DMS 273 treated with DMSO at 0.1 percent for 48 hours (cell line): ENCODE results near the gene FGA.

ENCODE experiments used
- DNase-seq: peaks from one replicate; lab custom pipeline; 2025; lab: John Stamatoyannopoulos, UW

Gene FGA

DNA sequence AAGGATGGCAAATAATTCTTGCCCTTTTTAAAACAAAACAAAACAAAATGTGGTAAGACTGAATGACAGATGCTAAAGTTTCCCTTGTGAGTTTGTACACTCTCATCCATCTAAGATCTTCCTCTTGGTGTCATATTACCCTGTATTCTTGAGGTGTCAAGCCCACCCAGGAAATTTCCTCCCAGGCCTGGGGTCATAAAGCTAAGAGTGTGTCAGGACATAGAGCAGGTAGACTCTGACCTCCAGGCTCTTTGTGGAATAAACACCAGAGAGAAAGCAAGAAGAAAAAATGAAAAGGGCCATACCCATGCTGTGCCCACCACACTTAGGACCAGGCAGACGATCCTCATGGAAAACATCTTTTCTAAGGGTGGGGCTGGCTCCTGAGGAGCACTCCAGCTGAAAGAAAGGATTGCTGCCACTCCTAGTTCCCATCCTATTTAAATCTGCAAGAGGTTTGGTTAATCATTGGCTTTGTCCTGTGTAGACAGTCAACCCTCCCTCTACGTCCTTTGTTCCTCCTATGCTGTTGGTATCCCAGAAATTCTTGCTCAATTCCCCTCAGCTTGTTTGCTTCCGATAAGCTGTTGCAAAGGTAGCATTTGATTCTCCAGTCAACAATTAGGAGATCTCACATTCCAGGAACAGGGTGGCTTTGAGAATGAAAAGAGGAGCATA is at the start of gene FGA:
Gene FGA, minus strand, starts transcription at position 414 of the 678 bp plus-strand sequence. Its CDS starts 55 bp downstream, at position 359.
- DNase-seq = no peak

DNA sequence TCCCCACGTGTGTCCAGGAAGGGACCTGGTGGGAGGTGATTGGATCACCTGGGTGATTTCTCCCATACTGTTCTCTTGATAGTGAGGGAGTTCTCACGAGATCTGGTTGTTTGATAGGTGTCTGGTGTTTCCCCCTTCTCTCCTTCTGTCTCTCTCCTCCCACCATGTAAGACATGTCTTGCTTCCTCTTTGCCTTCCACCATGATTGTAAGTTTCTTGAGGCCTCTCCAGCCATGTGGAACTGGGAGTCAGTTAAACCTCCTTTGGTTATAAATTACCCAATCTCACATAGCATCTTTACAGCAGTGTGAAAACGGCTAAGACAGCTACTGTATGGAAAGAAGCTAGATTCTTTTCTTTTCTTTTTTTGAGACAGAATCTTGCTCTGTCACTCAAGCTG is 43.5 kb upstream of the FGA start:
- no peak for DNase-seq

DNA sequence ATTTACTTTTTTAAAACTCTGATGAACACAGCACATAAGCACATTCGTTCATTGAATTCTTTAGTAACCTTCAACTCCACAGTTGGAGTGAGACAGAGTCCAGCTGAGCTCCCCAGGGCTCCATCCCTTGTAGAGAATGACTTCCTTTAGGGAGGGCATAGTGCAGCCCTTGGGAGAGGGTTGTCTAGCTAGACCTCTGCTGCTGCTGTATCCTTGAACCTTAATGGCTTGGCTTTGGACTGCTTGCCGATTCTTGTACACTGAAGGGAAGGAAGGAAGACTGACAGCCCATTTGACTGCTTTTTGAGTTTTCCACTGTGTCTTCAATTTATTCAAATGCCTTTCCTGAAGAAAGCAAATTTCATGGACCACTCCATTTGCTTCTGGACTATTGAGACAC is 41.3 kb upstream of the FGA start:
- no peak for DNase-seq

DNA sequence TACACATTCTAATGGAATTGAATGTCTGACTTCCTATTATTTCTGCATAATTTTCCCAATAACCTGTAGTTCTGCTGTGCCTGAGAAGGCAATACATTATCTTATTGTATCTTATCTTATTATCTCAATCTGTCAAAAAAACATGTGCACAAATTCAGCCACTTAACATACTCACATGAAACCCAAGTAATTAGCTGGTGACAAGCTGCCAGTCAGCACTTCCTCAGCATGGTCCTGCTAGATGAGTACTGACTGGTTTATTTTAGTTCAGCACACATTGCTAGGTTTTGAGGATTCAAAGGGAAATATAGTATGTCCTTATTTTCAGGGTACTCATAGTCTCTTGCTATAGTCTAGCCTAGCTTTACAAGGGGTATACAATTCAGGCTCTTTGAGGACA is 39.8 kb upstream of the FGA start:
- no peak for DNase-seq

DNA sequence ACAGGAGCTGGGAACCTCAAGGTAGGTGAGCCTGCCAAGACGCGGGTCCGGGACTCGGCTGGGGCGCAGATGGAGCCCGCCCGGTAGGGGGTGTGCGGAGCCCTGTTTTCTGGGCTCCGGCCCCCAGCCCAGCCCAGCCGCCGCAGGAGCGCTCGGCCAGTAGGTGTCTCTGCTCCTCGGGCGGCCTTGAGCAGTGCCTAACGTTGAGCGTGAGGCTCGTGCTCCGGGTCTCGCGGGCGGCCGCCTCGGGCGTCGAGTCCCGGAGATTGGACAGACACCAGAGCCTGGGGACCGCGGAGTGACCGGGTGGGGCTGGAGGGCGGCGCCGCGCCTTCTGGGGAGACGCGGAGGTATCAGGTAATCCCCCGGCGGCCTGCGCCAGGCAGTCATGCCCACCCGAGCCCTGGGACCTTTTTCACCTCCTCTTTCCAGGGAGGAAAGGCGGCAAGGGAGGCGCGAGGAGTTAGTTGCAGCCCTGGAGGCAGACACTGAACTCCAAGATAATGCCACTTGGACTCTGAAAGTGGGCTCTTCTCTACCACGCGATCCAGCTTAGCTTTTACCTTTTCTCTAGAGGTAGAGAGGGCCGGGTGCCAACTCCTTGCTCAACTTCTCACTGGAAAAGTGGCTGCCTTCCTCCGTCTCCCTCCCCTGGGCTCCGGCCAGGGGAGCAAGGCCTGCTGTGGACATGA is 36.4 kb upstream of the FGA start:
- DNase-seq = no peak

DNA sequence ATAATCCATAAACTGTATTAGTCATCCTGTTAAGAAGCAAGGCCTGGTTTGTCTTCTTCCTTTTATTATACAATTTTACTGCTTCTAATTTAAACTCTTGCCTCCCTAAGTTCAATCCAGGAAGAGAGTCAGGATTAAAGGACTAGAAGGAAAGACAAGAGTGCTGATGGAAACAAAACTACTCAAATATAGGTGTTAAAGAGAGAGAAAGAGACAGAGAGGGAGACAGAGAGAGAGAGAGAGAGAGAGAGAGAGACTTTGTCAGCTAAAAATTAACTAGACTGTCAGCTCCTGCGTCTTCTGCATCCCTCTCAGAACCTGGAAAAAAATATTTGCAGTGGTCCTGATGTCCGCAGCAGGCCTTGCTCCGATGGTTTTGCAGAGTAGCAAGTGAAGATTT is 35.4 kb upstream of the FGA start:
- no peak for DNase-seq

DNA sequence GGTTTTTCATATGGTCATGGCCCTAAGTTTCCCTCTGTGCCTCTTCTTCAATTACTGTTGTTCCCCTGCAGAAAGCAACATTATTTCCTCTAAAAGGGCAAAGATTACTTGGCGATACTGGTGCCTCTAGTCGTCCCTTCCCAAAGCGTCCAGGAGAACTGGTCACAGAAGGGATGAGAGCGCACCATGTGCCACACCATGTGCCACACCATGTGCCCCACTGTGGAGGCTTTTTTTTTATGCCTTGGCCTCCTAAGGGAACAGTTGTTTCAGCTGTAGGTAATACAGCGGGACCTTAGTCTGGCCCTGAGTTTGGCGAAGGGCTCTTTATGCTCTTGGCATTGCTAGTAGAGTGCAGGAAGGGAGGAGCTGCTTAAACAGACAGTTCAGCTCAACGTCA is 33.5 kb upstream of the FGA start:
- DNase-seq = no peak

DNA sequence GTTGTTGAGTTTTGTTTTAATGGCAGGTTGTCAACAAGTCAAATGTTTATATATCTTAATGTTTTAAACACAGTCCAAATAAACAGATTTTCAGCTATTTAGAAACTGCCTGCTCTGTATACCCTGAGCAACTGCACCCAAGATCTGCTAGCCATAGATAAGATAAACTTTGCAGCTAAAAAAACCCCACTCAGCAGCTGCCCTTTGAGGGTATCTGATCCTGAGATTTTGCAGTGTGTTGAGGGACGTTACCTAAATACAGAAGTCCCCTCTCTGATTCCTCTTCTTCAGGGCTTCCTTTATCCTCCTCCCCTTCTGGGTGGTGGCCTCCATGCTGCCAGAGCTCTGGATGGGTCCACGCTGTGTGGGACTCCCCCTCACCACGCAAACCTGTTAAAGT is 32.9 kb upstream of the FGA start:
- no peak for DNase-seq

DNA sequence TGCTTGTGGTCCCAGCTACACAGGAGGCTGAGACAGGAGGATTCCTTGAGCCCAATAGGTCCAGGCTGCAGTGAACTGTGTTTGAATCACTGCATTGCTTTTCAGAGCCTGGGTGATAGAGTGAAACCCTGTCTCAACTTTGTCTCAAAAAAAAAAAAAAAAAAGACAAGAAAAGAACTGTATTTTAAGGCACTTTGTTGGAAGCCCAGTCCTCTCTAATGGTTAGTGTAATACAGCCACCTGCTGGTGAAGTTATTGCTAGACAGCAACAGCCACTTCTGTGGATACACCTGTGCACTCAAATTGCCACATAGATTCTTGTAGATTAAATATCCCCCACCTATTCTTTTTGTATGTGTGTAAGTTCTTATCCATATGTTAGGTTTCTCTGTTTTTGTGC is 32.1 kb upstream of the FGA start:
- DNase-seq = no peak

DNA sequence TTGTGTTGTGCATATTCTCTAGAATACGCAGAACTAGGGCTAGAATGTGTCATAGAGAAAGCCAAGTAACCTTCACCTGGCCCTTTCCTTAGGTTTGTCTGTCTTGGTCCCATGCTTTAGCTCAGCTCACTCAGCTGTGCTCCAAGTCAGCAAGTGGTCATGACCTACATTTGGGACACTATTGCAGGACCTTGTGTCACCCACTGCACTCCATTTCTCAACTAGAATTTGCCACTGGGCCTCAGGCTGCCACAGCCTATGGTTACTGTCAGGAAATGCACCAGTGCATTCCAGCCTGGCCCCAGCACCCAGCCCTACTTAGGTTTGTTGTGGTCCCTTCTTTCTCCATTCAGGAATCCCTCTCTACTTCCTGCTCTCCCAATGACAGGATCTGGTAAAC is 29.6 kb upstream of the FGA start:
- no peak for DNase-seq

DNA sequence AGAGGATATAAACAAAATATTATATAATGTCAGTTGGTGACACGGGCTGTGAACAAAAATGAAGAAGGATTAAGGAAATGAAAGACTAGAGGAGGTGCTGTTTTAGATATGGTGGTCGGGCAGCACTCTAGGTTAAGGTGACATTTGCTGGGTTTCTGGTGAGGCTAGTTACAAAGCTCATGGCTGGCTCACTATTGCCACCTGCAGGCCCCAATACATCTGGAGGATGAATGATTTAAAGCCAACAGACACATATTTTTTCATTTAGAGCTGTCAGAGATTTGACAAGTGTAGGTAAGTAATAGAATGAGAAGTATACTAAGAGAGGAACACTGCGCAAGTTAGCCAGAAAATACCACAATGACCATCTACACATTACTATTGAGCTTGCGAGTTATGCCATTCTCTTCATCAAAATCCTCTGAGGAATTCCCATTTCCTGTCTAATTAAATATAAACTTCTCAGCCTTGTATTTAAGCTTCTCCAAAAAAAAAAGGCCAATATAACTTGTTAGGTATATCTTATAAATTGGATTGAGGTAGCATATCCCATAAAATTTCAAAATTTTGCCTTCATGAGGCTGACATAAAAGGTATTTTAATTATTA is 28.3 kb upstream of the FGA start:
- DNase-seq = no peak

DNA sequence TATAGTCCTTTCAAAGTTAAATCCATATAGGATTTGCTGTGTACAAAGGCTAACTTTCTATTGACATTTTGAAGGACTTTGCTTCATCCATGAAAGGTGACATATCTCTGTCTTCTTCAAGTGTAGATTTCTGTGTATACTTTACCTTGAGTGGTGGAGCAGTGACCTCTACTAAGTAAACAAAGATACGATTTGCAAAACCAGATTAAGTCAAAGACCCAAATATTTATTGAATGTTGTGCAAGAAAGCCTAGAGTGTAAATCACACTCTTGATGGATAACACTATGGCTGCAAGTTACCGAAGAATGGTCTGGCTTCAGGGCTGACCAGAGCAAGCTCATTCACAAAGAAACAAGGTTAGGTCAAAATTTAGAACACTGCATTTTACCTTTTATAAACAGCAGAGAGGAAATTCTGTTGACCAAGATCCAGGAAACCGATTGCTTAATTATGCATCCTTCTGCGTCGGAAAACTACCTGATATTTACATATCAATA is 27.3 kb upstream of the FGA start:
- DNase-seq = no peak

DNA sequence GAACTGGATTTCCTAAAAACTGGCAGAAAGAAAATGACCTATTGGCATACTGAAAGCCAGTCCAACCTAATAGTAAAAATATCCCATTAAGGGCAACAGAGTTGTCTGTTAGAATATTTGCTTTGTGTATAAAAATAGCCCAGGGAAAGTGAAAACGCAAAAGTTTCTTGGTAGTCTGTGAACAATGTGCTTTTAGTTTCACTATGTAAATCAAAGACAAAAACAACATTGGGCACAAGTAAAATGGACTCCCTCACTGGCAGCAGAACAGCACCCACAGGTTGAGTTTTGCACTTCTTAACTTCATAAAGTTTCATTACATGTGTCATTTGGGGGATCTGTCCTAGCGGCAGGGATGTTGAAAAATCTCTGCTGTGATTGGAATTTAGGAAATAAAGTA is 26.2 kb upstream of the FGA start:
- DNase-seq = no peak

DNA sequence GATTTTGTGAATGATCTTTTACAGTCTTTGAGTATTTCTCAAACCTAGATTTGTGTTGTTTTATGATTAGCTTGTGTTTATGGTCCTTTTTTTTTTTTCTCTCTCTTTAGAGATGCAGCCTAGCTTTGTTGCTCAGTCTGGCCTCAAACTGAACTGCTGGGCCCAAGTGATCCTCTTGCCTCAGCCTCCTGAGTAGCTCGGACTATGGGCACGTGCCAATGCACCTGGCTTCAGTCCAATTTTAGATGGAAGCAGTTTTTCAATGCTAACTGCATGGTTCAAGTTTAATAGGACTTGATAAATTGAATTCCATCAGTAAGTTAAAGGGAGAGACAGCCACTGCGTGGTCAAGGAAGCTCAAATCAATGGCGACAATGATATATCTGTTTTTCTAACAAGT is 25.7 kb upstream of the FGA start:
- no peak for DNase-seq

DNA sequence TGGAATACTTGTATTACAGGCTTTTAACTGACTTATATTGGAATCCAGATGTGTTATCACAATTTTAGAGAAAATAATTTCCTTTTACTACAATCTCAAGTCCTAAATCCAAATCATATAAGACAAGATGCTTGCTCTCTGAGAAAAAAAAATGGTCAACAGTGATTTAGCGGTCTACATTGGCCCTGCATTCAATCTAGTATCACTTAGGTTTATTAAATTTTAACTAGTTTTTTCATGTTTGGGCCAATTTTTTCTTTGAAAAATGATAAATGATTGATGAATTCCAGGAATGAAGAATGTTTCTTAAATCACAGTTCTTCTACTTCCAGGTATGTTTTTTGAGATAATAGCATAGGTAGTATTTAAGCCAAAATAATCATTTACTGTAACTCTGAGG is 24.7 kb upstream of the FGA start:
- no peak for DNase-seq

DNA sequence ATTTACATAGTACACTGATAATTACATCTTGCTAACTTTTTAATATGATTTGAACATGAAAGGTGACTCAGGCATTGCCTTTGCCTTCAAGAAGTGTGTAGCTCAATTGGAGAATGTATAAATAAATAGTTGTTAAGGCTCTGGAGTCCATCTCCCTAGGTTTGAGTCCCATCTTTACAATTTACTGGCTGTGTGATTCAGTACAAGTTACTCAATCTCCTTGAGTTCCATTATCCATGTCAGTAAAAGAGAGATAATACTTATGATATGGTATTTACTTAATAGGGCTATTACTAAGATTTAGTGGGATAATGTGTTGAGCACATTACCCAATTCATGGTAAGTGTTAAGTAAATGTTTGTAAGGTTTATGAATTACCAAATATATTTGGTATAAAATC is 23.8 kb upstream of the FGA start:
- no peak for DNase-seq

DNA sequence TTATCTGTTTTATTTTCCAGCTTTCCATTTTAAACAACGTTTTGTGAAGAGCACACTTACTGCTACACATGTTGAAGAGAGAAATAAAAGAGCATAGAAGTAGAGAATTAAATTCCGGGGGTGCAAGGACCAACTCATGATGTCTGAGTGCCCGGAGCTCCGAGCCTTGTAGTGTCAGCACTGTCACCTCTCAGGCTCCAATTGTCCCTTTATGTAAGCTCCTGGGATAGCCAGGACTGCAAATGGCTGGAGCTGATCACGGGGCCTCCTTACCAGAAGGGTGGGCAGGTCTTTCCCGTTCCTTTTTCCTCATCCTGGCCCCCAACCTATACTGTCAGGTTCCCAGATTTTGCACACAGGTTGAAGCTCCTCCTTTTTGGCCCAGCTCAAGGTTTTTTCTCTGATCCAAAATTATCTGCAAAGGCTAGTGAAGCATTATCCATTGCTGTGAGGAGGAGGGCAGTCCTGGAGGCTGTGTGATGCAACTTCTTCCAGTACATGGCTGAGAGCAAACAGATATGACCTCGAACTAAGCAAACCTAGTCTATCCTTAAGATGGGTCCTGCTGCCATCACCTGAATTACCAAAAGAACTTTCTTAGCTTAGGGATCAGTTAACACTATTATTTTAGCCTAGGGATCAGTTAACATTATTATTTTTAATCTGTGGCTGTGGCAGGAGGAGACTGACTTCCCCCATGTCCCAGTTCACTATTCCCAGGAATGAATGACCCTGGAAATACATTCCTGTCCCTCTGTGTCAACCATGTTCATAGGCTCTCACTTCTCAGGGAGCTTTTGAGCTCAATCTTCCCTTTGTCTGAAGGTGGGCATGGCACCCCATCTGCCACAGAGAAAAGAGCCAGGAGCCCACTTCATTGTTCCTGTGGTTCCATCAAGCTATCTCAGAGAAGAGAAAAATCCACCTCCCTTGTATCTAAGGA is 22.2 kb upstream of the FGA start, which contains the start of gene FGG:
Gene FGG, minus strand, starts transcription at position 185 of the 943 bp plus-strand sequence. Its CDS starts 47 bp downstream, at position 138.
- no peak for DNase-seq

DNA sequence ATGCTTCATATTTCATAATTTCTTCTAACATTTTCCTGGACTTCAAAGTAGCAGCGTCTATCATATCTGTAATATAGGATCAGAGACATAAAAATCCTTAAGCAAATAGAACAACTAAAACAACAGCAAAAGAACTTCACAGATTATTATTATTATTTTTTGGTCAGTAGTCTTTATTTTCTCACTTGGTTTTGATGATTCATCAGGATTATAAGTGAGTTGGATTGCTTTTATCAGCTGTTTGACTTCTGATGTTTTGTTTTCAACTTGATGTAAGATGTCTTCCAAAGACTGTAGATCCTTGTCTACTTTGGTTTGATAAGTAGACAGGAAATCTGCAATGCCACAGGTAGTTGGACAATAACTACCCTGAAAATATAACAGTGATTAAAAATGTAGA is 21.3 kb upstream of the FGA start:
- DNase-seq = no peak

DNA sequence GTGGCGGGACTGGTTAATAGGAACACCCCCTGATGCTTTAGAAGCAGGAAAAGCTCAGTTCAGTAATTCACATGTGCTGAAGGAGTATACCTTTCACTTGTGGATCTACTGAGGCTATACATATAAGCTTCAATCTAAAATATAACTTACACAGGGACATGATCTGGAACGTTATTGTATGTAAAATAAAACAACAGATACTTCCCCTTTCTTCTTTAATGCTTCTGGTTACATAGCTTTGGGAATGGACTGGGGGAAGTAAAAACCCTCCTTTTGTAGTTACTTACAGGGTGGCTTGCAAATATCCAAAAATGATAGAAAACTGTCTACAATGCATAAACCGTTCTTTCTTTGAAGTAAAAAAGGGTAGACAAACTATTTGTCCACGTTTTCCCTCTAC is 20.0 kb upstream of the FGA start:
- no peak for DNase-seq

DNA sequence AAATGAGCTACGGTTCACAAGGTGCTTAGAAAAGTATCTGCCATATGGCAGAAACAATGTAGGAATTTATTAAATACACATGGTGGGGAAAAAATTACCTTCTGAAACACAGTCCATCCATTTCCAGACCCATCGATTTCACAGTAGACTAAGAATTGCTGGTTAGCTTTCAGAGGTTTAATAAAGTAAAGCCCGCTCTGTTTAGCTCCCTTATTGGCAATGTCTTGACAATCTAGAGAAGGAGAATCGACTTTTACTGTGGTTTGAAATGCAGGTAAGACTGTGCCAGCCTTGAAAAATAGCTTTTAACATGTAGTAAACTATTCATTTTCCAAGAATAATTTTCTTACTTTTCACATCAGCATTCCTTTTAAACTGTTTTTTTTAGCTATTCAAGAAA is 19.0 kb upstream of the FGA start:
- no peak for DNase-seq

DNA sequence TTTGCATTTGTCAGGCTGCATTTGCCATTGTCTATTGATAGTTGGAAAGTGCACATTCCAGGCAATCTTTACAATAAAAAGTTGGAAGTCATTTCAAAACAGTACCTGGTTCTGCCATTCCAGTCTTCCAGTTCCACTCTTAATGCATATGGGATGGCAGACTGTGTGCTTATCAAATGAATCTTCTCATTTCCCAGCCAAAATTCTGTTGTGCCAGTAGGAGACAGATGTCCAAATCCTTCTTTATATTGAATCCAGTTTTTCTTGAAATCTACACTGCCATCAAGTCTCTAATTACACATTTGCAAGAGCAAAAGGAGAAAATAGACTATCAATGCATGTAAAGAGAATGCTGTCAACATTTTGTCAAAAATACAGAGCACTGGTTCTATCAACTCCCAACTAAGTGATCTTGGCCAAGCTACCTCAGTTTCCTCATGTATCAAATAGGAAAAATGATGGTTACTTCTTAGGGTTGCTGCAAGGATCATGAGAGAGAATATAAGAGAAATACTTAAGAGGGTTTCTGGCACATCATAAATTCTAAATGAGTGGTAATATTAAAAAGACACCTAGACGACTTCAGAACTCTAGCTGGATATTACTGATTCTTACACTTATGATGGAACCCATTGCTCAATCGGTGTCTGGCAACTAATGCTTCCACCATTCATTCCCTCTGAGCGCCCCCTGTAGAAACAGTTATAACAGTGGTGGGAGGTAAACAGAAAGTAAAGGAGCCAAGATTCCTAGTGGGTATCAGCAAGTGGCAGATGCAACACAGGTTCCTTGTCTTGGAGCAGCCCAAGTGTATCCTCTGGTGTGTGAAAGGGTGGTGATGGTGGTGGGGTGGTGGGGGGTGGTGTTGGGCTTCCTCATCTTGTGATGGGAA is 18.1 kb upstream of the FGA start:
- no peak for DNase-seq
